Loucy (cell line): ENCODE results near the gene HOXD11.

Experiments used
- CTCF ChIP-seq: fragments of 200-600 bp; sonication (generic); conservative IDR thresholded peaks from 2 replicates; pipeline ENCODE4 v1.5.1; 2014; ENCODE audit warnings: mild to moderate bottlenecking, antibody characterized with exemption, low read length
- EZH2phosphoT487 ChIP-seq: fragments of 200-600 bp; IDR thresholded peaks from 2 replicates; pipeline ENCODE4 v1.6.1; 2018; ENCODE audit warnings: antibody characterized with exemption, mild to moderate bottlenecking, moderate library complexity, borderline replicate concordance

- TF ChIP-seq CTCF (no peak), EZH2phosphoT487 (no peak)
Observed at GRCh38 chr2:176067589-176068418, 39.3 kb upstream of the HOXD11 start.
